Heart left ventricle (tissue), 16 donors: ENCODE results near the gene C3. TPM values are rescaled to one million over a fixed set of nuclear protein-coding genes. Genes with fewer than 3 reads are reported as not detected.

Source experiments
- ATAC-seq, 4 donors: fragments of 200-7000 bp; cut with Tn5 transposase; one replicate each; pipeline ENCODE4 v1.9.1; 2020 to 2022; ENCODE audit warnings: moderate library complexity in 4 of 4, mild to moderate bottlenecking in 3 of 4, moderate number of reproducible peaks in 1 of 4
- DNase-seq, 5 donors: peaks; one replicate each; pipeline ENCODE4 v3.0.0-alpha.2; 2020
- H3K27ac ChIP-seq, 12 donors: fragments of 200-600 bp; sonication (generic) in 4 of 12; one replicate each; pipeline versions ENCODE4 v1.5.0 to v1.8.0; 2016 to 2022; ENCODE audit warnings: mild to moderate bottlenecking in 2 of 12
- H3K27me3 ChIP-seq, 9 donors: fragments of 200-600 bp; sonication (generic) in 2 of 9; one replicate each; pipeline versions ENCODE4 v1.5.1 to v1.8.0; 2016 to 2022; ENCODE audit warnings: mild to moderate bottlenecking in 3 of 9
- H3K36me3 ChIP-seq, 9 donors: fragments of 200-600 bp; sonication (generic) in 2 of 9; one replicate each; pipeline versions ENCODE4 v1.5.0 to v1.8.0; 2018 to 2022; ENCODE audit warnings: mild to moderate bottlenecking in 2 of 9
- H3K4me1 ChIP-seq, 12 donors: fragments of 200-600 bp; sonication (generic) in 4 of 12; one replicate each; pipeline versions ENCODE4 v1.5.0 to v1.8.0; 2016 to 2022; ENCODE audit warnings: mild to moderate bottlenecking in 3 of 12
- H3K4me3 ChIP-seq, 12 donors: fragments of 200-600 bp; sonication (generic) in 4 of 12; one replicate each; pipeline versions ENCODE4 v1.5.0 to v1.8.0; 2017 to 2022; ENCODE audit warnings: mild to moderate bottlenecking in 9 of 12, moderate library complexity in 4 of 12
- H3K9me3 ChIP-seq, 12 donors: fragments of 200-600 bp; sonication (generic) in 4 of 12; one replicate each; pipeline versions ENCODE4 v1.5.0 to v1.8.0; 2016 to 2022; ENCODE audit warnings: mild to moderate bottlenecking in 1 of 12
- POLR2A ChIP-seq, 2 donors: fragments of 450-650 bp; IDR thresholded peaks; one replicate each; pipeline ENCODE4 v1.6.1; 2017; ENCODE audit warnings: antibody characterized with exemption in 2 of 2, mild to moderate bottlenecking in 2 of 2, moderate library complexity in 2 of 2
- WGBS, 4 donors: extraction: QIAGEN DNeasy Blood & Tissue Kit in 2 of 4; methylation state at CpG; one replicate each; pipeline versions ENCODE4 v1.1.5 to v1.1.7; 2013 to 2018; 5-methylcytosine and 5-hydroxymethylcytosine counted together
- intact Hi-C, 10 donors: fragments of 100-400 bp; cut with DNase I; formaldehyde crosslinking; loops; one replicate each; pipeline versions ENCODE4 v1.11.1 to v1.14.2; 2022
- polyA plus RNA-seq, 2 donors: library from polyadenylated mRNA; stranded (reverse); fragments of 200-250 nt; gene quantifications; one replicate each; pipeline ENCODE4 v1.2.3, GENCODE V29; 2013
- total RNA-seq, 9 donors: library from RNA; depleted of rRNA in 2 of 9; stranded (reverse); fragments of >200 nt in 2 of 9; fragmentation: NEBNext Ultra II Directional in 3 of 9; extraction: Animal tissue kit (Norgen Biotek cat#: 25700) in 3 of 9; gene quantifications; one replicate each; pipeline versions ENCODE4 v1.1.0 to v1.2.4, GENCODE V29; 2016 to 2023
- TF ChIP-seq, protein P1 (sequence below), 12 donors: fragments of 200-600 bp; sonication (generic) in 4 of 12; IDR thresholded peaks; one replicate each; pipeline versions ENCODE4 v1.5.0 to v1.8.0; 2018 to 2022; ENCODE audit warnings: antibody characterized with exemption in 12 of 12, mild to moderate bottlenecking in 5 of 12
- donor health status: ischemic (EF 13 %, LVEDD 7.1; RV severe dilation, severe dysfunction).
- donor health status: healthy with polysubstance abuse.
- donor health status: DM: no; HTN: yes; CAD: no.
- donor health status: DM: no; HTN: no; CAD: no.
- donor health status: ischemic (EF 25% LVEDD 6.9; RV normal size, moderate dysfunction).
- donor health status: ischemic (EF 25% LVEDD 5.7; RV mildly dilated, moderate dysfunction).
- donor health status: healthy.
- donor health status: DM: yes; HTN: yes; CAD: no.
- donor health status: ischemic (EF 35%, LVEDD 5.7; RV mildly dilated, moderate dysfunction).
- donor health status: nonischemic (EF 11% LVEDD 7.7; RV severe dilation, severe dysfunction).
- donor health status: DM: yes; HTN: yes; CAD: no.
- donor health status: PGD.
- donor health status: ischemic (EF 29% LVEDD 5.4; RV normal size, mild dysfunction).
- donor health status: nonischemic (EF 23%, LVEDD 6.1; RV moderate dilation, normal function).

C3 gene
- total and polyA plus RNA-seq, 11 donors, result 31.7 to 1,888 (median 81.0) TPM

GRCh38 chr19:6734096-6734696 is 13.7 kb upstream of the C3 start:
- intact Hi-C loops, result loop anchor here in 6 of 10 donors (10.0 kb wide), 2 partner anchors 99 to 219 kb away; no protein-coding TSS in a partner anchor
- DNase-seq, result peak in 1 of 5 donors; percentile 51
- Histone ChIP-seq H3K27ac (no peak overlapping the region), H3K4me3 (no peak overlapping the region), H3K4me1 (peaks cover 6 to 39% (median 26%) of the 10 kb centered on the region in 12 donors), H3K9me3 (no peaks in the 10 kb centered on the region), H3K36me3 (peaks cover 0 to 43% (median 12%) of the 10 kb centered on the region in 9 donors), H3K27me3 (no peaks in the 10 kb centered on the region)
- ATAC-seq, result no peak
- TF ChIP-seq, protein P1, sequence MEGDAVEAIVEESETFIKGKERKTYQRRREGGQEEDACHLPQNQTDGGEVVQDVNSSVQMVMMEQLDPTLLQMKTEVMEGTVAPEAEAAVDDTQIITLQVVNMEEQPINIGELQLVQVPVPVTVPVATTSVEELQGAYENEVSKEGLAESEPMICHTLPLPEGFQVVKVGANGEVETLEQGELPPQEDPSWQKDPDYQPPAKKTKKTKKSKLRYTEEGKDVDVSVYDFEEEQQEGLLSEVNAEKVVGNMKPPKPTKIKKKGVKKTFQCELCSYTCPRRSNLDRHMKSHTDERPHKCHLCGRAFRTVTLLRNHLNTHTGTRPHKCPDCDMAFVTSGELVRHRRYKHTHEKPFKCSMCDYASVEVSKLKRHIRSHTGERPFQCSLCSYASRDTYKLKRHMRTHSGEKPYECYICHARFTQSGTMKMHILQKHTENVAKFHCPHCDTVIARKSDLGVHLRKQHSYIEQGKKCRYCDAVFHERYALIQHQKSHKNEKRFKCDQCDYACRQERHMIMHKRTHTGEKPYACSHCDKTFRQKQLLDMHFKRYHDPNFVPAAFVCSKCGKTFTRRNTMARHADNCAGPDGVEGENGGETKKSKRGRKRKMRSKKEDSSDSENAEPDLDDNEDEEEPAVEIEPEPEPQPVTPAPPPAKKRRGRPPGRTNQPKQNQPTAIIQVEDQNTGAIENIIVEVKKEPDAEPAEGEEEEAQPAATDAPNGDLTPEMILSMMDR (IDR thresholded peaks at IDR 0.05), result no peak
- TF ChIP-seq POLR2A (IDR thresholded peaks at IDR 0.05), result no peak
- WGBS, 4 donors, result 63 to 74% (median 69%) methylated on average over 17 to 20 of the region's 20 CpGs

- peaks cover 0 to 43% (median 12%) of the 10 kb centered on the region in 9 donors for H3K36me3 ChIP-seq
- H3K27ac ChIP-seq, result no peak overlapping the region
- intact Hi-C loops, result loop anchor here in 6 of 10 donors (10.0 kb wide), 2 partner anchors 99 to 219 kb away; no protein-coding TSS in a partner anchor
- DNase-seq (peak in 1 of 5 donors; percentile 42), ATAC-seq (no peak)
- H3K4me1 ChIP-seq, result peaks cover 5 to 39% (median 19%) of the 10 kb centered on the region in 12 donors
- H3K9me3 ChIP-seq, result no peaks in the 10 kb centered on the region
- no peak overlapping the region for H3K4me3 ChIP-seq
- H3K27me3 ChIP-seq, result no peaks in the 10 kb centered on the region
- no peak for TF ChIP-seq POLR2A (IDR thresholded peaks at IDR 0.05)
- TF ChIP-seq, protein P1 (IDR thresholded peaks at IDR 0.05), result peak in 8 of 12 donors; percentile 6 to 44 (median 19)
- WGBS, 4 donors, result 90 to 92% (median 92%) methylated on average over 26 to 29 of the region's 29 CpGs
These were observed 13.1 kb upstream of the C3 start for GRCh38 chr19:6733338-6734095.

DNA sequence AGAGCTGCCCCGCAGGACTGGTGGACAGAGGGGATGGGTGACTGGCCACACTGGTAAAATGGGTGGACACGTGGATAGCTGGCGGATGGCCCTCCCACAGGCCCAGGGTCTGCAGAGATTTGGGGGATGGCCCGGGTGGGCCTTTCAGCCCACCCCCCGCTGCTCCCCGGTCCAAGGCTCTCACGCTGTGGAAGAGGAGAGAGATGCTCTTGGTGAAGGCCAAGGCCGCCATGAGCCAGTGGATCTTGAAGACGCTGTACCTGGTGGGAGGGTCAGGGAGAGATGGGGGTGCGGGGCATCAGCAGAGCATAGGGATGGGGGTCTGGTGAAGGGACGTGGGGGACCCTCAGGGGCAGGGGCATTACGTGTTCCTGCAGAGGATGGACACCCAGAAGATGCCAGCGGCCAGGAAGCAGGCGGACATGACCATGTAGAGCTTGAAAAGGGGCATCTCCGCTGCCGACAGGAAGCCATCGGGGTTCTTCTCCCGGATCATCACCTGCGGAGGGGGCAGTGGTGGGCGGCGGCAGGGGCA is 12.4 kb upstream of the C3 start:
- DNase-seq (peak in 1 of 5 donors; percentile 39), ATAC-seq (no peak)
- intact Hi-C loops, result loop anchor here in 6 of 10 donors (10.0 kb wide), 2 partner anchors 98 to 218 kb away; no protein-coding TSS in a partner anchor
- no peak overlapping the region for H3K27ac ChIP-seq
- no peaks in the 10 kb centered on the region for H3K9me3 ChIP-seq
- H3K4me1 ChIP-seq, result peaks cover 0 to 39% (median 13%) of the 10 kb centered on the region in 12 donors
- WGBS, 4 donors, result 90 to 93% (median 92%) methylated on average over 20 to 21 of the region's 21 CpGs
- peaks cover 0 to 43% (median 12%) of the 10 kb centered on the region in 9 donors for H3K36me3 ChIP-seq
- H3K4me3 ChIP-seq, result no peak overlapping the region
- no peaks in the 10 kb centered on the region for H3K27me3 ChIP-seq
- TF ChIP-seq, protein P1 (IDR thresholded peaks at IDR 0.05), result no peak
- TF ChIP-seq POLR2A (IDR thresholded peaks at IDR 0.05), result no peak

DNA sequence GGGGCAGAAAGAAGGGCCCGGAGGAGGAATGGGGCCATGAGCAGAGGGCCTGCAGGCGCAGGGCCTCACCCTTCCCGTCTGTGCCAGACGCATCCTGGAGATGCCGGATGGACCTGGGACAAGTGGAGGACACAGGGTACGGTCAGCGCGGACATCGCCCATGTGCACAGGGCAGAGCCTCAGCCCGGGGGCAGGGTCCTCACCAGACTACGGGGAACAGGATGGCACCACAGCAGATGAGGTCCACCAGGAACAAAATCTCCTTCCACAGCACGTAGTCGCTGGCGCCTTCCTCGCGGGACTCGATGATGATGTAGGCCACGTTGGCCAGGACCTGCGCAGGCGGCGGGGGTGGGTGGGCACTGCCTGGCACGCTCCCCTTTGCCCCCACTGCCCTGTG is 11.4 kb upstream of the C3 start:
- Histone ChIP-seq H3K27me3 (no peaks in the 10 kb centered on the region), H3K4me1 (peaks cover 0 to 40% (median 13%) of the 10 kb centered on the region in 12 donors), H3K27ac (no peak overlapping the region), H3K9me3 (peaks cover 0 to 5% (median 0%) of the 10 kb centered on the region in 12 donors), H3K36me3 (peaks cover 0 to 43% (median 12%) of the 10 kb centered on the region in 9 donors), H3K4me3 (no peak overlapping the region)
- WGBS, 4 donors, result 88 to 92% (median 90%) methylated on average over 22 of the region's 22 CpGs
- peak in 1 of 5 donors; percentile 46 for DNase-seq
- no peak for TF ChIP-seq POLR2A (IDR thresholded peaks at IDR 0.05)
- TF ChIP-seq, protein P1 (IDR thresholded peaks at IDR 0.05), result no peak
- ATAC-seq, result no peak
- intact Hi-C loops, result loop anchor here in 6 of 10 donors (10.0 kb wide), 2 partner anchors 97 to 217 kb away; no protein-coding TSS in a partner anchor
